HG03571 (cell line): ENCODE results near the gene COL21A1.
"Not testable (repeated sequence)": the region's sequence is repeated elsewhere in the genome, so short reads cannot be mapped to it uniquely, and the experiment has no call there.

Experiments used
- ATAC-seq: cut with Tn5 transposase; IDR thresholded peaks from one replicate; pipeline ENCODE4 v1.9.1; 2021; ENCODE audit not compliant: unreplicated experiment

Gene COL21A1

GRCh38 chr6:56246881-56247653 is at the start of gene COL21A1:
TSS of gene COL21A1 (minus strand) at chr6:56247580. CDS start at chr6:56182618, 64,962 bp downstream.
- no peak for ATAC-seq

GRCh38 chr6:56293781-56294180 is 46.4 kb upstream of the COL21A1 start:
- ATAC-seq: no peak

GRCh38 chr6:56292505-56293181 is 45.3 kb upstream of the COL21A1 start:
- no peak for ATAC-seq

- ATAC-seq: no peak
Observed at GRCh38 chr6:56291302-56291917, 44.0 kb upstream of the COL21A1 start.

GRCh38 chr6:56289721-56290120 is 42.3 kb upstream of the COL21A1 start:
- no peak for ATAC-seq

- no peak for ATAC-seq
Observed at GRCh38 chr6:56288347-56288746, 41.0 kb upstream of the COL21A1 start.

- no peak for ATAC-seq
Observed at GRCh38 chr6:56282391-56282790, 35.0 kb upstream of the COL21A1 start.

- no peak for ATAC-seq
Observed at GRCh38 chr6:56280126-56280525, 32.7 kb upstream of the COL21A1 start.

GRCh38 chr6:56279331-56280080 is 32.1 kb upstream of the COL21A1 start:
- no peak for ATAC-seq

GRCh38 chr6:56278171-56278591 is 30.8 kb upstream of the COL21A1 start:
- no peak for ATAC-seq

- ATAC-seq: no peak
Observed at GRCh38 chr6:56270812-56271441, 23.5 kb upstream of the COL21A1 start.

- ATAC-seq: no peak
Observed at GRCh38 chr6:56268266-56268665, 20.9 kb upstream of the COL21A1 start.

- no peak for ATAC-seq
Observed at GRCh38 chr6:56266011-56266410, 18.6 kb upstream of the COL21A1 start.

- no peak for ATAC-seq
Observed at GRCh38 chr6:56263596-56264315, 16.4 kb upstream of the COL21A1 start.

GRCh38 chr6:56260593-56260992 is 13.2 kb upstream of the COL21A1 start:
- ATAC-seq: not testable (repeated sequence)

GRCh38 chr6:56259234-56260077 is 12.1 kb upstream of the COL21A1 start:
- no peak for ATAC-seq

GRCh38 chr6:56255349-56255748 is 8.0 kb upstream of the COL21A1 start:
- no peak for ATAC-seq

GRCh38 chr6:56250266-56250665 is 2.9 kb upstream of the COL21A1 start:
- no peak for ATAC-seq

- ATAC-seq: no peak
Observed at GRCh38 chr6:56247654-56248122, 308 bp upstream of the COL21A1 start.
